HG03066 (cell line): ENCODE data around the gene LNX2.

Experiments used
- ATAC-seq: cut with Tn5 transposase; IDR thresholded peaks from one replicate; pipeline ENCODE4 v1.9.1; 2021; ENCODE audit warnings: low read depth; ENCODE audit not compliant: unreplicated experiment

The LNX2 gene

DNA sequence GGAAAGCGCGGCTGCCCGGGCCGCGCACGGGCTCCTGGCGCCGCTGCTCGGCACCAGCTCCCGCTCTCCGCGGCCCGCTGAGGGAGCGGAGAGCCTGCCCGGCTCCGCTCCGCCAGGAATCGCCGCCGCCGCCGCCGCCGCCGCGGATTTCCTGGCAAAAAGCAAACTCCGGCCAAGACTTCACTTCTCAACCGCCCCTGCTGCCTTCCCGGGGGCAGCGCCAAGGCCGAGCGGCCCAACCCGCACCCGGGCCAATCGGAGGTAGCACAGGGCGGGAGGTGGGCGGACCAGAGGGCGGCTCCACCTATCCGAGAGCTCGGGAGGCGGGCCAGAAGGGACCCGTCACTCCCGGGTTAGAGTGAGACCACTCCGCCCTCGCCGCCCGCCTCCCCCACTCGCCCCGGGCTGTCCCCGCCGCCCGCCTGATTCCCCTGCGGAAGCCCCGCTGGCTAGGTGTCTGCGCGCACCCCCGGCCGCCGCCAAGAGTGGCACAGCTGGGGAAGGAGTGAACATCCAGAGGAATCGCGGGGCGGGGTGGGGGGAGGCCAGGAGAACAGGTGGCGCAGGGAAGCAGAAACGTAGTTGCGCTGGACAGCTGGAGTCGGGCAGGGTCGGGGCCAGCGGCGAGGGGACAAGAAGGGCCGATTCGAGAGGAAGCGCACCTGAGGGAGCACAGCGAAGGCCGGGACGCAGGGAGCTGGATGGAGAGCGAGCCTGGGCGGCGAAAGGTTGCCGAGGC, at the start of gene LNX2:
LNX2 (minus strand) TSS at position 153 of the 739 bp plus-strand sequence. CDS start 38,826 bp downstream, outside the sequence.
- peak; percentile 87 for ATAC-seq

DNA sequence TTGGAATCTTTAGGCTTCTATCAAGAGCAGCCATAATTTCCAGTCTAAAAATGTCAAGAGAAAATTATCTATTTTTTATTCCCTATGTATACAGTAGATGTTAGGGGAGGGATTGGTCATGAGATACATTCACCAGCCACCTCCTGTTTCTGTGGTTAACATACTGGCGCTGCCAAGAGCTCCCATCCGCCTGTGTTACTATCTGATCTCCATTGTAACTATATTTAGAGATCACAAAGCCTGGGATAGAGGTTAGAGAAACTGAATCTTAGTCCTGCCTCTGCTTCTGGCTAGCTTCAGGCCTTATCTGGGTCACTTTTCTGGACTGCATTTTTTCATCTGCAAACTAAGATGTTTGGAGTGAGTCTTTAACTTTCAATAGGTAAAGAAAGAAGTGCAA, 47.6 kb upstream of the LNX2 start:
- ATAC-seq: no peak

DNA sequence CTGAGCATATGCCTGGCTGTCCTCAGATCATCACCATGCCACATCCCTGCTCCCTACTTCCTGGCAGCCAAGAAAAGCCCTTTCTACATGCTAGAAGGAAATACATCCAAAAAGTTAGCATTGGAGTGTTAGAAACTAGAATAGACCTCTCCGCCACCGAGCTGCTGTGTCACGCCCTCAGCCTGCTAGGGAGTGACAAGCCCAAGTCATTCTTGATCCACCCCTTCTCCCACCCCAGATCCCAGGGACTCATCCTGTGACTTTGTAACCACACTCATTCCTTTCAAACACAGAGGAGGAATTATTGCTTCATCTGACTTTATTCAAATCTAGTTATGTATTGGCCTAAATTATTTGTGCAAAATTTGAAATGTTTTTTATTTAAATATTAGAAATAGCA, 46.6 kb upstream of the LNX2 start:
- ATAC-seq: no peak

- ATAC-seq: no peak
Measured at GRCh38 chr13:27665761-27666160, 45.4 kb upstream of the LNX2 start.

DNA sequence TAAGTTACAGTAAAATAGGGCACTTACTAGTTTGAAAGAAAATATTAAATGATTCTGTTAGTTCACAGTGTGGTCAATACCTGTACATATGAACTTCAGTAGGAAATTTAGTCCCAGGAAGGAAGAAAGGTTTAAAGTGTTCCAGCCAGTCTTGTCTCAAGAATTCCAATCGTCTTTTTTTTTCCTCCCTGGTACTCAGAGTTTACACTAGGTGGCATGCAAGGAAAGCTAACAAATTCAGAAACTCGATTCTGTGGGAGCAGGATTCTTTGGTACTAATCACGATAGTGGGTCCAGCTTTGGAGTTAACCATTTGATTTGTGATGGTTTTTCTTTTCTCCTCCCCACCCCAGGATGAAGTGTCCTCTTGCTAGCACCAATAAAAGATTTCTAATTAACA, 45.0 kb upstream of the LNX2 start:
- ATAC-seq: no peak

DNA sequence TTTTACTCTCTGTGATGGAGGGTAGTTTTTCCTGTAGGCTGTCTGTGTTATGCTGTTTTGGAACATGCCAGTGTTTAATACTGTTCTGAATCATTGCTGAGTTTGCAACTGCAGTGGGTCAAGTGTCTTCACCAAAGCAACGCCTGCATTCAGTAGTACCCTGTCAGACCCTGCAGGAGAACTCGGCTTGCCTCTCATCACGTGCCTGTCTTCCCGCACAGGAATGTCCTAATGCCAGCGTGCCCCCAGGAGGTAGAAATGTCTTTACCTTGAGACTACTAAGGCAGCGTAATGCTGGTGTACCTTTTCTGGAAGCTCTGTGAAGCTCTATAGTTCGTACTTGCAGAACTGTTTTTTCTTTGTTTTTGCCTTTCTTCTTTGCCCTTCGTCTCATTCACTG, 43.6 kb upstream of the LNX2 start:
- ATAC-seq: no peak

- ATAC-seq: no peak
Measured at GRCh38 chr13:27662738-27663470, 42.6 kb upstream of the LNX2 start.

DNA sequence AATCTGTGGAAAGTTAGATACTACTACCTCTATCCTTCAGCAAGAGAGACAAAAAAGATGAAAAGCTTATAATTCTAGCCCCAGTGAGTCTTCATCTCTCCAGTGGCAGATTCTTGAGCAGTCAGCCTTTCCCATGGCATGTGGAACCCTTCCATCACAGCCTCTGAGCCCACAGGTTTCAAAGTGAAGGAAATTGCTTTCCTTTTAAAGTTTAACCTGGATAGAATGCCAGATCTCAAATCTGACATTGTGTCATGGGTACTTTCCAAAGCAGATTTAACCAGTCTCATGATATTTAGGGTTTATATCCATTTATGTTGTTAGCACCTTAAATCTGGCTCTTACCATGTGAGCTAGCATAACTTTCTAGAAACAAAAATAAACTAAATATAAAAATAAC, 40.7 kb upstream of the LNX2 start:
- ATAC-seq: no peak

- no peak for ATAC-seq
Measured at GRCh38 chr13:27660511-27660910, 40.2 kb upstream of the LNX2 start.

DNA sequence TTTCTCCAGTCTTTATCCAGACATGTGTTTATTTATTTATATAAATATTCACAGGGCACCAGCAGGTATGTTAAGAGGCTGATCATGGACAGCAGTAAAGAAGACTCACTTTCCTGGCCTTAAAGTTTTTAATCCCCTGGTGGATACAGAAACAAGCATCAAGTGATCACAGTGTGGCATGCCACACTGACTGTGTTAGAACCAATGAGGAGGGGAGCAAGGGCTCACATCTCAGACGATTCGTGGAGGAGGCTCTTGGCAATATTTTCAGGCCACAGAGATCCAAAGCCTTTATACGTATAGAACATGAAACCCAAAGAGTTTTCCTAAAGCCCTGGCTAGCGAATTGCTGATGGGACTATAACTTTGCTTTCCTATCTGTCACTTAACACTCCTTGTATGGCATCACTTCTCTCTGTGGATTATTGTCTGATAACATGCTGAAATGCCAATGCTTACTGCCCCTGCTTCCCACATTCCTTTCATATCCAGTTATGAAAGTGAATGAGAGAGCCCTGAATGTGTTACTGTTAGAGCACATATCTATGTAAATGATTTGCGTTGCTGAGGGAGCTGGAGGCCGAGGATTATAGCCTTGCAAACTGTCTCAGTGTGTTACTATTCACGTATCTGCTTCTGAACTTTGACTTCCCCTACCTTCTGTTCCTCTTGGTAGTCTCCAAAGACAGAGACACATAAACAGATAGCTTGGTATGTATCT, 39.0 kb upstream of the LNX2 start:
- ATAC-seq: no peak

DNA sequence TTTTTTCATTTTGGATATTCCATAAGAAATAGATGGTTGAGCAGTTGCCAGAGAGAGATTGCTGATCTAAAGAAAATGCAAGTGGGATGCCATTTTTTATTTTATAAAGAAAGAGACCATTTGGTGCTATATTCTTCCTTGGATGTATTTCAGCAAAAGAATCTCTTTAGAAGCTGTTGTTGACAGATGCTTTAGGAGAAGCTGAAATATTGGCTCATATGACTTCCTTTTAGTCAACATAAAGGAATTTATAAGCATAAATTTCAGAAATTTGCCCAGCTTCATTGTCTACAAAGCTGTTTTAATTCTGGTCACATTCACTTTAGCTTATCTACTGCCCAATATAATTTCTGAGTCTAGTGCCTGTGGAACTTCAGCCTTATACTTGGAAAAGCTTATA, 38.2 kb upstream of the LNX2 start:
- ATAC-seq: no peak

GRCh38 chr13:27657724-27658123, 37.4 kb upstream of the LNX2 start:
- ATAC-seq: no peak

- no peak for ATAC-seq
Measured at GRCh38 chr13:27654816-27655215, 34.5 kb upstream of the LNX2 start.

DNA sequence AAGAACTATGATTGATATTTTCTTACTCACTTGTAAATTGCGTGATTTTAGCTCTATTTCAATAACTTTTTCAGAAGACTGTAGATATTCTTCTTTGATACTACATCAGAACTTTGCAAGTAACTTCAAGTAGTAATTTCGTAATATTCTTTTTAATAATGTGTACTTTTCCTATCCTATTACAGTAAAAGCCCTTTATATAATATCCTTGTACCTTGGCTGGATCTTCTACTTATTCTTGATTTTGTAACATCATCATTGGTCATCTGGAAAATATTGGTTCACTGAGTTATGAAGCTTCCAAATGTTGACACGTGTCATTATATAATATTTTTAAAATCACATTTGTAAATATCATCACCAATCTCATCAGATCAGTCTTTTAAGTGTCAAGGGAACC, 33.7 kb upstream of the LNX2 start:
- no peak for ATAC-seq

GRCh38 chr13:27650312-27650711, 30.0 kb upstream of the LNX2 start:
- ATAC-seq: no peak

DNA sequence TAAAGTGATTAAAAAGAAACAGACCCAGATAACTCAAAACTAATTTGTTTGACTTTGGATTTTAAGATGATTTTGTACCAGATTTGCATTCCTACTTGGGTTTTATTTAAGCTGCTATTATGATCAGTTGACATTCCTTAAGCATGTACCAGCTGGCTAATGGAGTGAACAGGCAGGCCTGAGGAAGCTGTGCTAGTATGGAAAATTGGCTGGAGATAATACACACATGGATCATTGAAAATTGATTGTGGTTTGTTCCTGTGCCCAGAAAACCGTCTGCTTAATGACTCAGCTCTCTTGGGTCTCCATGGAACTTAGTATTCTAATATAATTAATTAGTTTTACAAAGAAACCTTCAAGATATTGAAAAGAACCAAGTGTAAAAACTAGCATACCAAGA, 24.0 kb upstream of the LNX2 start:
- ATAC-seq: no peak

DNA sequence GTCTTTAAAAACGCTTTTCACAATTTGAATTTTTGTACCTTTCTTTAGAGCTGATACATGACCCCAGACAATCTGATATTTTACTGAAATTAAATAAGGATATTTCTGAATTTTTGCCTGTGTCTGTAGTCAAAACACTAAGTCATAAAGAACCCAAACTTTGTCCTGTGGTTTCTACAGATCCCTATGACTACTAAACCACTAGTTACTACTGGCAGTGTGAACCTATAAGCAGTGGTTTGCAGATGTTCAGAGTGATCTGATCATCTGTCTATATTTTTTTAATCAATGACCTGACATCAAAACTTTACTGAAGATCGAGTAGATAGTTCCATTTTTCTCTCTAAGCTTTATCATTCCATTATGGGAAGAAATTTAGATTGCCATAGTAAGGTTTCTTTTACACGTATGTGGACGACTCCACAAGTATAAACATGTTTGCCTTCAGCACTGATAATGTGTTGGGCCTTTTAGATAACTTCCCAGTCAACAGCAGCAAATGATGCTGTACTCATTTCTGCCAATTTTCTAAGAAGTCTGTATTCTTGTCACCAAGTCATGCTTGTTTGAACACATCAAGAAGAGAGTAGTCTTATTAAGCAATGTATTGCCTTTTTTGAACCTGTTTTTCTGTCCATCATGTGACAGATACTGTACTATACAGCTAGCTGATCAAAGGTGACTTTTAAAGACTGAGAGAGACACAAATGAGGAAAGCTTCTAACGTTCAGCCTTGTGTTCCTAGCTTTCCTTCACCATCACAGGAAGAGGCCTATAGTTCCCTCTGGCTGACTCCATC, 23.2 kb upstream of the LNX2 start:
- ATAC-seq: no peak

GRCh38 chr13:27641711-27642502, 21.6 kb upstream of the LNX2 start:
- no peak for ATAC-seq

DNA sequence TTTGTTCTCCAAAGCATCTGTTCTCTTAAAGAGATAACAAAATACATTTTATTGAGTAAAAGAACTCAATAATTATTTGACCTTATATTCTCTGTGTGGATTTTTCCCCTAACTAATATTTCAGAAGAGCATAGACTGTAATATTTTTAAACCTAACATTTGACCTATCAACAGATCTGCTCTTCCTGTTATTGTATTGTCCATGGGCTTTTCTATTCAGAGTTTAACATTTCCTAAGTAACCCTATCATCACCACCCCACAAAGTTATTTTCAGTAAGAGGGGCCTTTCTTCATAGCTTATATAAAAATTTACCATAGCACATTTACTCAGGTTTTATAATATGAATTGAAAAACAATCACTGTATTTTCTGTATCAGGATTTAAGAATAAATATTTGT, 18.9 kb upstream of the LNX2 start:
- no peak for ATAC-seq

DNA sequence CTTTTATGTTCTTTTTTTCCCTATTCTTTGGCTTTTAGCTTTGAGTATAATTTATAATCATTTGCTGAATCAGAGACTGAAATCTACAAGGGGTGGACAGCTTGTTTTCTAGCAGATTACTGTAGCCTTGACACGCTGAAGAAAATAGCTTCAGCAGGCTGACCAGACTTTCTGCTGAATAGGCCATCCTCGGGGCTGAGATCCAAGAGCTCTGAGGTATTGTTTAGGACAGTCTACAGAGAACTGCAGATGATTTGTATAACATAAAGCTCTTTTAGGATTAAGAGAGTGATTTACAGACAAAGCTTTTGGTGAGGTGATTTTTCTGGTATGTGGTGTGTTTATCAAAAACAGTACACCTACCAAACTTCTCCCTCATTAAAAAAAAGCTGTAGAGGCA, 18.2 kb upstream of the LNX2 start:
- no peak for ATAC-seq
